SH-SY5Y (cell line): ENCODE results near the gene WEE1.

Source experiments
- GATA2 ChIP-seq: IDR thresholded peaks from 2 replicates; pipeline ENCODE4 v1.6.1; 2011; ENCODE audit warnings: mild to moderate bottlenecking, low read depth, low read length
- GATA3 ChIP-seq: IDR thresholded peaks from 2 replicates; pipeline ENCODE4 v1.6.1; 2011; ENCODE audit warnings: low read depth, mild to moderate bottlenecking, low read length, moderate library complexity

Gene WEE1

DNA sequence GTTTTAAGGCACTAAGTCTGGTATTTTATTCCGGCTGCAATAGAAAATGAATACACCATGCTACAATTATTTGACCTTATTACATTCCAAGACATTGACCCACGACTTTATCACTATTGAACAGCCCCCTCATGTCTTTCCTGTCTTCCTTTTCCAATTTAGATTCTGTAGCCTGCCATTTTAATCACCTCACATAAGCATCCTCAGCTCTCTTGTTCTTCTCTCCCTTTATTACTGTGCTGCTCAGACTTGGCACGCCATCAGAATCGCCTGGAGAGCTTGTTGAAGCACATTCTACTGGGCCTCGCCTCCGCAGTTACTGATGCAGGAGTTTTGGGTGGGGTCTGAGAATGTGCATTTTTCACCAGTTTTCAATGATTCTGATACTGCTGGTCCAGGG lies 51.7 kb downstream of the WEE1 start:
- TF ChIP-seq GATA2 (no peak), GATA3 (no peak)

DNA sequence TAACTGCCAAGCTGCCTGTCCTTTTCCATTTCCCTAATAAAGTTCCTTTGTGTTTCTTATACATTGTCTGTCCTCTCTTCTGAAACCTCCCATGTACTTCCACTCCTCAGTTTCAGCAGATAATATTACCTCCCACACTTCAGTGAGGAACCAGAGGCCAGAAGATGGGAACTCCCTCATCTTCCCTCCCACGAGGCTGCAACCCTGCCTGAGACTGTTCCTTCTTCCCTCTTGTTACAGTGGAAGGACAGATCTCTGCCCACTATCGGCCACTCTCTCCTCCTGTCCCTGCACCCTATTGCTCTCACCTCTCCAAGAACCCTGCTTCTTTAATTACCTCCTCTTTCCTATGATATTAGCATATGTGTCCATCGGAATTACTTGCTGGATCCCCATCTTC lies 52.3 kb downstream of the WEE1 start:
- no peak for TF ChIP-seq GATA3
- TF ChIP-seq GATA2, result no peak

DNA sequence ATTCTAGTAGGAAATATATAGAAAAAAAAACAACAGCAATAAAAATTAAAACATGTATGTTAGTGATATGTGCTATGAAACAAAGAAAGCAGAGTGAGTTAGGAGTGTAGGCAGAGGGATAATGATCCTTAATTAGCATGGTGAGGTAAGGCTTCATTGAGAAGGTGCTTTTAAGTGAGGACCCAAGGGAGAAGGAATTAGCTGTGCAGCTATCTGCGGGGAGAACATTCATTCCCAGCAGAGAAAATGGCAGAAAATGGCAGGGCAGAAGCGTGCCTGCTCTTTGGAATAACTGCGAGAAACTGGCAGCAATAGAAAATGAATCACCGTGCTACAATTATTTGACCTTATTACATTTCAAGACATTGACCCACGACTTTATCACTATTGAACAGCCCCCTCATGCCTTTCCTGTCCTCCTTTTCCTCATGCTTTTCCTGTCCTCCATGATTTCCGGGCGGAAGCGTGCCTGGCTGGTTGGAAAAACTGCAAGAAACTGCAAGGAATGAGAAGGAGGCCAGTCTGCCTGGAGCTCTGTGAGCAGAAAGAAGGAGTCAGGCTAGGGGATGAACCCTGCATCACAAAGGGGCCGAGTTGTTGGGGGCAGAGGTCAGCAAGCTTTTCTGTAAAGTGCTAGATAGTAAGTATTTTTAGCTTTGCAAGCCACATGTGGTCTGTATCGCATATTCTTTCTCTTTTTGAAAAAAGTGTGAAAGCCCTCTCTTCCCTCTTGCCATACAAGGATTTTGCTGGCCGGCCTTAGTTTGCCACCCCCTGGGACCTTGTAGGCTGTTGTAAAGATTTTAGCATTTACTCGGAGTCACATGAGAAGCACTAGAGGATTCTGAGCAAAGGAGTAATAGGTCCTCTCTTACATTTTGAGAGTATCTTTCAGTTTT lies 53.3 kb downstream of the WEE1 start:
- TF ChIP-seq GATA2 (no peak), GATA3 (no peak)

GRCh38 chr11:9629064-9629463 lies 55.6 kb downstream of the WEE1 start:
- TF ChIP-seq GATA2 (no peak), GATA3 (no peak)

- TF ChIP-seq GATA2, result no peak
- TF ChIP-seq GATA3, result no peak
Observed at GRCh38 chr11:9633679-9634078, 60.2 kb downstream of the WEE1 start.

GRCh38 chr11:9636691-9637090 lies 63.2 kb downstream of the WEE1 start:
- TF ChIP-seq GATA2 (no peak), GATA3 (no peak)

DNA sequence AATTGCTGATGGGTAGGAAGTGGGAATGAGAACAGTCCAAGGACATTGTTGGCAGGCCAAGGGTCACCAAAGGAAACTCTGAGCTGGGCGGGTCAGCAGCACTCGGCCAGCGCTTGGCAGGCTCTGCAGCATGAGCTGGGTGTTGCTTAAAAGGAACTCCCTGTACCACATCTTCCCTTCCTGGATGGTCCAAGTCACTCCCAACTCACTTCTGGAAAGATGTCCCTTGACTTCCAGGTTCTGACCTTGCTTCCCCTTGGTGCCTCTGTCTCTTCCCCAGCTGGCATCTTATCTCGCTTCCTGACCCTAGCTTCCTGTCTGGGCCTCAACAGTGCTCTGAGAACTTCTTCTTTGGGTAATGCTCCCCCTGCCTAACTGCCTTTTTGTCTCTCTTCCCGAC lies 65.6 kb downstream of the WEE1 start:
- TF ChIP-seq GATA2, result no peak
- no peak for TF ChIP-seq GATA3
